ENCODE data around the gene SEMA3G.

The SEMA3G gene

DNA sequence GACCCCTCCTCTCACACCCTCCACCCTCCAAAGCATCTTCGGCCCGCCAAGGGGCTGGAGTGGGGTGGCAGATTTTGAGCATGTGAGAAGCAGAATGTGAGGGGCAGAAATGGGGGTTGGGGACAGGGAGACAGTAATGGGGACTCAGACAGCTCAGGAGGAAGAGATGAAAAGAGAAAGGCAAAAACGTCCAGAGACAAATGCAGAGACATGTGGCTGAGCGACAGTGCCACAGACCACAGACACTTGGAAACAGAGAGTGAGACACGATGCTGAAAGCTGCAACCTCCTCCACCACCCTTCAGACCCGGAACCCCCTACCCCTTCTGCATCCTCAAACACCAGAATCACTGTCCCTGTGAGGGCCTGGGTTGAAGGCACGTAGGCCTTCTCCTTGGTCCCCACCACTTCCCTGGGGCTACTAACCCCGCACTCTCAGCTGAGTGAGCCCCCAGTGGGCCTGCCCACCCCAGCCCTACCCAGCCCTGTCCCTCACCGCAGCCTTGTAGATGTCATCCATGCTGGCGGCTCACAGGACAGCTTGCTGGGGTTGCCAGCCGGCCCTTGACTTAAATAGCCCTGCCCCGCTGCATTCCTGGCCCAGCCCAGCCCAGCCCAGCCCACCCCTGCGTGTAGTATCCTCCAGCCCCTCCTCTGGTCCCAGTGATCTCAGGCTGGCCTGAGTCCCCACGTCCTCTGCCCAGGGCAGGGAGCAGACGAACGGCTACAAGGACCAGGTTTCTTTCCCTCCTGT is 8.8 kb upstream of the SEMA3G start, which contains the start of gene TNNC1:
Gene TNNC1, minus strand, starts transcription at position 546 of the 754 bp plus-strand sequence. Its CDS starts 26 bp downstream, at position 520.
- DNase-seq = no peak

DNA sequence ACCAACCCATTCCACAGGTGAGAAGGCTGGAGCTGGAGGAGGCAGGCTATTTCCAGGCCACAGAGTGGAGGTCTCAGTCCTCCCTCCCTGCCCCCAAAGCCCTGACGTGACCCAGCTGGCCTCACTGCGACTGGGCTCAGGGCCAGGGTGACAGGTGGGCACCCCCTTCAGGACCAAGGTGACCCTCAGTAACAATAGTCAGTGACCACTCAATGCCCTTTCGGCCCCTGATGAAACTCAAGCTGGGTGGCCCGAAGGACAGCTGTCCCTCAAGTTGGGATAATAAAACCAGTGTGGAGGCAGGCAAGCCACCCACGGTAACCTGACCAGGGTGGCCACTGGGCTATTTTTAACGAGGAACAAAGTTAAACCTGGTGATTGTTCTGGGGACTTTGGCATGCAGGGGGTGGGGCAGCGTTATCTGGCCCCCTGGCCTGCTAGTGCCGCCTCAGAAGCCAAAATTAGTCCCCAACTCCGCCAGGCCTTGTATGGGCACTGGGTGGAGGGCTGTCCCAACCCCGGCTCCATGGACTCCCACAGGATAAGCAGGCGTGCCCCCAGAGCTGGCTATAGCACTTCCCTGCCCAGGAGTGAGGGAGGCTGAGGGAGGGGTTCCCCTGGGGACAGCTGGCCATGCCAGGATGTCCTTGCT is 7.8 kb upstream of the SEMA3G start:
- DNase-seq = no peak

DNA sequence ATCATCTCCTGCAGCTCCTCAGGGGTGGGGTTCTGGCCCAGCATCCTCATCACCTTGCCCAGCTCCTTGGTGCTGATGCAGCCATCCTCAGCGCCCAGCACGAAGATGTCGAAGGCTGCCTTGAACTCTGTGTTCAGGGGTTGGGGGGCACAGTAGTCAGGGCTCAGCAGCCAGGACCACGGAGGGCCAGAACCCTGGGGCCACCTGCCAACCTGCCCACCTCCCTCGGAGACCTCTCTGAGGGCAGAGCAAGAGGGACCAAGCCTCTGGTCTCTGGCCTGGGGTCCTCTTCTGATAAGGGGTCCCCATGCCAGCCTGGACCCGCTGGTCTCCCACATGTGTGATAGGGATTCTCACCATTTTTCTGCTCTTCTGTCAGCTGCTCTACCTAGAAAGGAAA is 7.2 kb upstream of the SEMA3G start:
- DNase-seq = no peak

DNA sequence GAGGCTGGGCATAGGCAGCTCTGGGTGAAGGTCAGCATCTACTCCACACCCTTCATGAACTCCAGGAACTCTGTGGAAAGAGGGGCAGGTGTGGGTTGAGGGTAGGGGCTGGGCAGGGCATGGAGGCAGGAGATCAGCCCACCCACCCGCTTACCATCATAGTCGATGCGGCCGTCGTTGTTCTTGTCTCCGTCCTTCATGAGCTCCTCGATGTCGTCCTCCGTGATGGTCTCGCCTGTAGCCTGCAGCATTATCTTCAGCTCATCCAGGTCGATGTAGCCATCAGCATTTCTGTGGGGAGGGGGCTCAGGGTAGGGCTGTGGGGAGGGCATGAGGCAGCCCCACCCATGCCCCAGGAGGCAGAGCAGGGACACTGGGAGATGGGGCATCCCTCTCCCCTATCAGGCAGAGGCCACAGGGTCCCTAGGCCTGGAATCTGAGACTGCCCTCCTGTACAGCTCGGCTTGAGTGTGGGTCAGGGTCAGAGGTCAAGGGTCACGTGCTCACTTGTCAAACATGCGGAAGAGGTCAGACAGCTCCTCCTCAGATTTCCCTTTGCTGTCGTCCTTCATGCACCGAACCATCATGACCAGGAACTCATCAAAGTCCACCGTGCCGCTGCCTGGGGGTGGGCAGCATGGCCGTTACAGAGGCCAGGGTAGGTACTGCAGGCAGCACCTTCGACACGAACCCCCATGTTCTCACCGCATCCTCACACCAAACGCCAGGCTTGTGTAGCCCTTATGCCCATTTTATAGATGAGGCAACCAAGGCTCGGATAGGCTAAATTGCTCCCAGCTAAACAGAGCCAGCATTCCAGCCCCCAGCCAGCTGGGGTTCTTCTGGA is 6.6 kb upstream of the SEMA3G start:
- DNase-seq = no peak

DNA sequence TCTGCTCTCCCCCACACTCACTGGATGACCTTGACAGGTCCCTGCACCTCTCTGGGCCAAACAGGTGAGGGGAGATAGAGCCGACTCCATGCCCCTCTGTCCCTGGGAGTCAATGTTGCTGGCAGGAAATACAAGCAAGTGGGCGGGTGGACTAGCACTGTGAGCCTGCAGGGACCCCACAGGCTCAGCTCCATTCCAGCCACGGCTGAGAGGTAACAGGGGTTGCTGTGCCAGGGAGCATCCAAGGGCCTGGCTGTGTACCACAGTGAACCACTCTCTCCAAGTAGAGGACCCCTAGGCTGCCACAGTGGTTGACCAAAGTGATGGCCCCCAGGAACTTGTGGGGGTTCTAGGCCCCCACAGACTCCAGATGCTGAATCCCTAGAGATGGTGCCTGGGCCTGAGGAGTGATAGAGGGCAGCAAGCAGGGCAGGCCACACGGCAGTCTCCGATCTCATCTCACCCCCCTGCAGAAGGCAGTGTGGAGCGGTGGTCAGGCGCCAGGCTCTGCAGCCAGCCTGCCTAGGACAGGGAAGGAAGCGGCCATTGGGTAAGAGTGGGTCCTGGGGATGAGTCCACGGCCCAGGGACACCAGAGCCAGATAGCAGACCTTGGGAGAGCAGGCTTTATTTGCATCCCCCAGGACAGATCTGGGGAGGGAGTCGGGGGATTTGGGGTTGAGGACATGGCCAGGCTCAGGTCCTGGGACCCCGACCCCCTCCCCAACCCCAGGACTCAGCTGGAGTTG is 5.8 kb upstream of the SEMA3G start:
- DNase-seq = no peak

DNA sequence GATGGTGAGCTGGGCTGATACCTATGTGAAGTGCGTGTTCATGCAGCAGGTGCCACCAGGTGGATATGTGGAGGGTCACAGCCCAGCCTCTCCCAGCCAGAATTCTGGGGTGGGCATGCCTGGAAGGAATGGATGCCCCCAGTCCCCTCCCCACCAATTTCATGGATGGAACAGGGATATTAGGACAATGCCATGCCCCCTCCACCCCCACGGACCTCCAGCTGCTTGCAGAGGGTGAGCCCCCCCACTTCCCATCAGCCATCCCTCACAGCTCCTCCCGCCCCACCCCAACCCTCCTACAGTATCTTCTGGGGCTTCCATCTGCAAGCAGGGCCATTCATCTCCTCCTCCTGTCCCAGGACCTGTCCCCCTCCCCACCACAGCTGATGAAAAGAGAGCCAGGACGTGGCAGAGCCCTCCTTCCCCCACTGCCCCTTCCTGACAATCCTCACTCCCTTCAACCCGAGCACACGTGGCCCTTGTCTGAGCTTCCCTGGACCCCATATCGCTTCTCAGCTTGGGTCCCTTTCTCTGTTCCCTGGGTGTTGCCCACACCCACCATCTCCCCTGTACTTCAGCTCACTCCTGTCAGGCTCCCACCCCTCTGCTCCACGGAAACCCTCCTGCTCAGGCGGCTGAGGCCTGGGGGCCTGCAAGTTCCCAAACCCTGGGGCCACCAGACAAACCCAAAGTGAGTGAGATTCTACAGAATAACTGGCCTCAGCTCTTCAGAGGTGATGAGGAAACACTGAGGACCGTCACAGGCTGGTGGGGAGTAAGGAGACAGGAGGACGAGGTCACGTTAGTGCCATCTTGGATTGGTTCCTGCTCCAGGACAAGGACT is 2.8 kb upstream of the SEMA3G start:
- DNase-seq = no peak

DNA sequence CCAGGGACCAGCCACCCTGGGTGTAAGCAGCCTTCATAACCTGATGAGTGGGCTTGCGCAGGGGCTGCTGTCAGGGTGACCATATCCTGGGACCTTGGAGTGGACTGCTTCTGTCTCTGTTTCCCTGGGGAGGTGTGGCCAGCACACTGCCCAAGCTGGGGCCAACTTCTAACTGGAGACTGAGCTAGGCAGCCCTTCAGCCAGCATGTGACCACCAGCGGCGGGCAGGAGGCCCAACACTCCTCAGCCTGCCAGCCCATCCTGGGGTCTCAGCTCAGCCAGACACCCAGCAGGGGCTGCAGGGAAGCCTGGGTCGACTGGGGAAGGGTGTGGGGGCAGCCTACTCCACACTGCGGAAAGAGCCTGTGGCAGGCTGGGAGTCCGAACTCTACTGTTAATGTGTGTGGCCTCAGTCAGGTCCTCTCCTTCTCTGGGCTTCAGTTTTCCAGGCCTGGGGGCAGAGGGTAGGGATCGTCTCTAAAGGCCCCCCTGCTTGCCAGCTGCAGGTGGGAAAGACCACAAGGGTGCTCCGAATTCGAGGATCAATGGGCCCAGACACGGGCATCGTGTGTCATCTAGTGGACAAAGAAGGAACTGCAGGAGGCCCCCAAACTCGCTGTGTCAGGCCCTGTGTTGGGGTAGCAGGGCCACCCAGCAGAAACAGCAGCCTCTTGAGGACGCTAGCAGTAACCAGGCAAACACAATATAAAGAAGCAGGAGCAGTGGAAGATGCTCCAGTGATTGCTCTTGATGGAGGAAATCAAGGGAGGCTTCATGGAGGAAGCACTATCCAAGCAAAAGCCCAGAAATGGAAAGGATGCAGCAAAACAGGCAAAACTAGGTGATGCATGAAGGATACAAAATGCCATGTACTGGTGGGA is 2.0 kb upstream of the SEMA3G start:
- peak; percentile 36 for DNase-seq

DNA sequence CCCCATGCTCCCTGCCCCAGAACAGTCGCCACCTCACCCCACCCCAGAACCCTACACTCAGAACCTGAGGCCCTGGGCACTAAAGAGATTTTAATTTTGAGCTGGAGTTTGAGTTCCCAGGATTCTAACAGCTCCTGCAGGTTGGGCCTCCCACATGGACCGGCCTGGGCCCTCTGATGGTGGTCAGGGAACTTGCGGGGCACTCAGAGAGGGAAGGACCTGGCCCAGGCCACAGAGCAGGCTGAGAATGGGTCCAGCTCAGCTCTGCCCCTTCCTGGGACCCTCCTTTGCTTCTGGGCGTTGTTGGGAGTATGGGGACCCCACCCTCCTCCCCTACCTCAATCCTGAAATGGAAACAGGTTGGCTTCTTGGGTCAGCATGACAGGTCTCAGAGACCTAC is 1.1 kb upstream of the SEMA3G start:
- DNase-seq = no peak

DNA sequence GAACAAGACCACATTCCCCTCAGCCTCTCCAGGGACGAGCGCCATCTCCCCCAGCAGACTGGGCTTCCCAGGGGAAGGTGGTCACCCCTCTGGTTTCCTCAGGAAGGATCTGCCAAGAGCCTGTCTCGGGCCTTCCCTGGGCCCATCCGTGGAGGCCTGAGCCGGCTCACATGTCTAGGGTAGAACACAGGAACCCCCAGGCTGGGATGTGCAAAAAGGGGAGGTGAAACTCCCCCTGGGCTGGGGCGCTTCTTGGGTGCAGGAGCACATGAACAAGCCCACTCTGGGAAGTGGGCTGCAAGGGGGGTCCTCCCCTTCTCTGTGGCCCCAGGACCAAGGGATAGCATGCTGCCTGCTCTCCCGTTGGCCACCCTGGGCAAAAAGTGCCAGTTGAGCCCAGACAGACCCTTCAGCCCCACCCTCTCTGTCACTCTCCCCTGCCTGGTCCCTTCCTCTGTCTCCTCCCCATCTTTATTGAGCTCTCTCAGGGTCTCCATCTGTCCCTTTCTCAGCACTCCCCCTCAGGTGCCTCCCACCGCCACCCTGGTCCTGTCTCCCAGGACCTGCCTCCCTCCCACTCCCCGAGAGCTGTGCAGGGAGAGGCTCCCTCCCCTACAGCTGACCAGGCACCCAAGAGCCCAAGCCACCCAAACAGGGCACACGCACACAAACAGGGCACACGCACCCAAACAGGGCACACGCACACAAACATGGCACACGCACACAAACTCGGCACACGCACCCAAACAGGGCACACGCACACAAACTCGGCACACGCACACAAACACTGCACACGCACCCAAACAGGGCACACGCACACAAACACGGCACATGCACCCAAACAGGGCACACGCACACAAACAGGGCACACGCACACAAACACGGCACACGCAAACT is 864 bp downstream of the SEMA3G start:
- DNase-seq = no peak

DNA sequence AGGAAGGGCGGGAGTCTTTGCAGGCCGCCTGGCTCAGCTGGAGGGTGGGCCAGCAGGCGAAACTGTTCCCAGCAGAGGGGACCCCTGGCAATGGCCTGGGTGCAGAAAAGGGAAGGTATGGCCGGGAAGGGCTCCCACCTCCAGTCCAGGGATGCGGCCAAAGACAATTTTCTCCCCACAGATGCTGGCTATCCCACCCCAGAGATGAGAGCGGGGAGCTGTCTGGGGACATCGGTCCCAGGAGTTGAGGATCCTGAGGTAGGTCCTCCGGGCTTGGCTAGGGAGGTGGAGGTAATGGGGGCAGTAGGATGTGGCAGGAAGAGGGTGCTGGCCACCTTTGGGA is 1.7 kb downstream of the SEMA3G start:
- DNase-seq = no peak

DNA sequence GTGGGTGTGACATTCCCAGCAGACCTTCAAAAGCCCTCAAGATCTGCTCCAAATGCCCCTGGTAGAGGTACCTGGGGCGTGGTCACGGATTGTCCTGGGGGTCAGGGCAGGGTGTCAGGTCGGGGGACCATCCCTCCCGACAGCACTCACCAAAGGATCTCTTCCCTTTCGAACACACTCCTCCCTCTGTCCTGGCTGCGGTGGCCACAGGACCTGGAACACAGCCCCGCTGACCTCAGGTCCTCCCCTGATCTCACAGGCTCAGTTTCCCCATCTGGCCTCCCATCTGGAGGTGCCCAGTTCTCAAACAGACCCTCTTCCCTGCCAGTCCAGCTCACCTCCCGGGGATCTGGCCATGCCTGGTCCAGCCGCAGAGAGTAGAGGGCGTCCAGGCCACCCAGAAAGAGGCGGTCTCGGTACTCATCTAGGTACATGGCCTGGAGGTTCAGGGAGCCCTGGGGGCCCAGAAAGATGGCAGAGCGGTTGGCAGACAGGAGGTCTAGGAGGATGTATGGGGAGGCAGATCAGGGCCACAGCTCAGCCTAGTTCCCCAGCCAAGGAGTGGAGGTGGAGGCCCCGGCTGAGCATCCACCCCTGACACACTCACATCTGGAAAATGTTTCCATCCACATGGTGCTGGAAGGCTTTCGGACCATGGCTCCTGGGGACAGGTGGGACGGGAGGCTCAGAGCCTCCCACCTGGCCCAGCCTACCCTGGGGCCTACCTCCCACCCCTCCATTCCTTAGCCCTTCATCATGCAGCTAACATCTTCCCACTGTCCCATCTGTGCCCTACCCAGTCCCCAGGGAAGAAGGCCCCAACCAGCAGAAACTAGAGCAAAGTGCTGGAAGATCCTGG is 2.3 kb downstream of the SEMA3G start:
- no peak for DNase-seq

DNA sequence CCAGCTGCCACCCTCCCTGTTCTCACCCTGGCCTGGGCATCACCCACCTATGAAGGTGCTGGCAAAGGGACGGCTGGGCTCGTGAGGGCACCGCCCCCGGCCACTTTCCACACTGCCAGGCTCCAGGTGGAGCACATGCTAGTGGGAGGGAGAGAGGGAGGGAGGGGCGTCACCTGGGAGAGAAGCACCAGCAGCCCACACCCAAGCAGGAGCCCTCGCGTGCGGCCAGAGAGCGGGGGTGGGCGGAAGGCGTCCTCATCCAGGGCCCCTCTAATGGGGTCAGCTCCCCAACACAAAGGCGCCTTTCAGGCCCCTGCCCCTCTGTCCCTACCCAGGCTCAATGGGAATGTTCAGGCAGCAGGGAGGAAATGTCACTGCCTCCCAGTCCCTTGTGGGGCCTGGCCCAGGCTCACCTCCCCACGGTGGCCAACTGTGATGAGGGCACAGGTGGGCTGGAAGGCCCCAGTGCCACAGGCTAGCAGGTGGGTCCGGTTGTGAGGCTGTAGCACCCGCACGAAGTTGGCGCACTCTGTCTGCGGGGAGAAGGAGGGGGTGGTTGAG is 3.1 kb downstream of the SEMA3G start:
- no peak for DNase-seq

DNA sequence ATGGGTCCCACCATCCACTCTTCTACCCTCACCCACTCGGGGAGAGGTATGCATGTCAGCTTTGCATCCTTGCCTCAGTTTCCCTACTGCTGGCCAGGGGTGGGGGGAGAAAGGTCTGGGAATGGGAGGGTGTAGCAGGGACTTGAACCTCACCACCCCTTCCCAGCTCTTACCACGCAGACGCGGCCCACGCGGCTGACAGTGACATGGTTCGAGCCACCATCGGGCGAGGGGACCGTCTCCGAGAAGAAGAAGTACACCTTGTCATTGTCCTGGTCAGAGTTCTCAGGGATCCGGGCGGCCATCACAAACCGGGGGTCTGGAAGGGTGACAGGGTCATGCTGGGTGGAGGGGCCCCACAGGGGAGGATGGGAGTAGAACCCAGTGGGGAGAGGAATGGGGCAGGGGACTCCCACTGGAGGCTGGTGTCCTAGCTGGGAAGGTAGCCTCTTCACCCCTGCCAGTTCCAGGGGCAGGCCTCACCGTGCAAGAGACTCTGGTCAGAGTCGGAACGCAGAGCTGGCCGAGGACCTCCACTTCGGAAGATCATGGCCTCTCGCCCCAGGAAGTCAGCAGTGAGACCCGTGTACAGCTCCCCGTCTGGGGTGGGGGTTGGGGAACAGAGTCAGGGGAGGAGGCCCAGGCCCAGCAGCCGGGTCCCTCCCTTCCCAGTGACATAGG is 3.7 kb downstream of the SEMA3G start:
- no peak for DNase-seq

DNA sequence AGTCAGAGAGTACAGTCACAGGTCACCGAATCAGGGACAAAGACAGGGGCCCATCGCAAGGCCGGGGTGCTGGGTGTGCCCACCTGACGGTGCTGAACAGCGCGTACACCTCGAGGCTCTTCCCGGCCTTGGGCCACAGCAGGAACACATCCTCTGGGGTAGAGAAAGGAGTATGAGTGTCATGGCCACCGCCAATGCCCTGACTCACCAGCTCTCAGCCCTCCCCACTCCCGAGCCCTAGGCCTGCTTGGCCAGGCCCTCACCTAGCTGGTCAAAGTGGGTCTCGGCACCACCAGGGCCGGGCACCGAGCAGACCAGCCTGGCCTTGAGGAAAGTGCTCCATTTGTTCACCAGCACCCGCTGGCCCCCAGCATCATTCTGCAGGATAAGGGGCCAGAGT is 4.2 kb downstream of the SEMA3G start:
- DNase-seq = no peak

DNA sequence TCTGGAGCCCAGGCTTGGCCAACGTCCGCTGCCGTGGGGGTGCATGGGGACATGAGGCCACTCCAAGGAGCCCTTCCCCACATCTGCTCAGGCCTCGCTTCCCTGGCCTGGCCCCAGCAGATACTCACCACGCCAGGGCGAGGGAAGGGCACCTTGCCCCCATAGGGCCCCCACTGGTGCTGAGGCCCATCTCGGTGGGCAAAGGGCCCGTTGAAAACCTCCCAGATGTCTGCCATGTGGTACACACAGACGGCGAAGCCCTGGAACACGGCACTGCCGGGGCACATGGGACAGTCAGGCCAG is 4.7 kb downstream of the SEMA3G start:
- DNase-seq = no peak

DNA sequence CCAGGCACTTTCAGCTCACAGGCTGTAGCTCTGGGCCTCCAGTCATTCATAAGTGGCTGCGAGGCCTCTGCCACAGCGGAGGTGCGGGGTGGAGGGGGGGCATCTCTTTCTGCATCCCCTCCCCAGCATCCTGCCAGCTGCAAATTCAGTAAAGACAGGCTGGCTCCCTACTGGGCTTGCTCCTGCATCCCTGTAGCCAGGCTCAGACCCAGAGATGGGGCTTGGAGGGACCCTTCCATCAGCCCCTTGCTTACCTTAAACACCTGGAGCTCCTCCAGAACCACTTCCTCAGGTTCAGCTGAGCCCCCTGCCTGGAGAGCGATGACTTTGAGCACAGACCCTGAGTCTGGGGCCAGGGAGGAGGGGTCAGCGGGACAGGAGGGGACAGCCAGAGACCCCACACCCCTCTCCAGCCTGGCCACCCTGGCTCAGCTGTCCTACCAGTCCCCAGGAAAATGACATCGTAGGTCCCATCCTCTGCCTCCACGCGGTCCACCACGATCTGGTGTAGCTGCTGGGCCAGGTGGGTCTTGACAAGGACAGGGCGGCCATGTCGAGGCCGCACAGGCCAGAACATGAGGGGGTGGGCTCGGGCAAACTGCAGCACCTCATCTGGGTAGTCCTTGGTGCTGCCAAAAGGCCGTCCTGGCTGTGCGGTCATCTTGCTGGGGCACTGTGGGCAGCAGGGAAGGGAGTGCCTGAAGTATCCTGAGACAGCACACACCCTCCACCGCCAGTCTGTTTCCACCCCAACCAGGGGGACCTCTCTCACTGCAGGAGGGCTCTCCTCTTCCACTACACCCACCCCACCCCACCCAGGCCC is 5.3 kb downstream of the SEMA3G start:
- DNase-seq = no peak

Data from COR-L47 (cell line).